ENCODE results near the gene KLF6.

DNA sequence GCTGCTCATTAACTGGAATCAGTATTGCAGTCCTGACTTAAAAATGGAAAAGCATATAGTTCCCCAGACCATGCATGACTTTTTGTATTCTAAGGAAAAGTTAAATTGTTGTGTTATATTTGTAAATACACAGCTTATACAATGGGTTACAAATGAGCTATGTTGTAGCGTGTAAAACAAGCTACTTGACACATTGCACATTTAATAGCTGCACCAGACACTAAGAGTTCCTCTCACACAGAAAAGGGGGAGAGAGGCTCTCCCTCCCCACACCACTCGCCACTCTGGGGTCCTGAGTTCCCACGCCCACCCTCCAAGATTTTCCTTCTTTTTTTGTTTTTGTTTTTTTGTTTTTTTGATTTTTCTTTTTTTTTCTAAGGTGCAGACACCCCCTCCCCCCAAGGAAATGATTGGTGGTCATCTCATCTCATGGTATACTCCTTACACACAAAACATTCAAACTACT lies 6.3 kb downstream of the KLF6 start:
- TF ChIP-seq POLR2AphosphoS5 (IDR thresholded peaks at IDR 0.05; ENCODE audit: low read depth, low read length) (no peak), POLR2A (IDR thresholded peaks at IDR 0.05; ENCODE audit: low read depth, low read length) (peak; percentile 59; the same call in 1 of the 2 replicates), TAF1 (IDR thresholded peaks at IDR 0.05; ENCODE audit: low read depth, low read length) (no peak)
